HL-60/S4 (cell line): Measurements from ENCODE around the gene PIKFYVE.
"Not testable (repeated sequence)": the region's sequence is repeated elsewhere in the genome, so short reads cannot be mapped to it uniquely, and the experiment has no call there.

Experiments
- in situ Hi-C: fragments of 300-500 bp; cut with MboI; formaldehyde crosslinking; loops from 2 replicates; pipeline ENCODE4 v1.14.3; 2022; ENCODE audit warnings: low sequenced_read_pairs

Gene PIKFYVE, protein sequence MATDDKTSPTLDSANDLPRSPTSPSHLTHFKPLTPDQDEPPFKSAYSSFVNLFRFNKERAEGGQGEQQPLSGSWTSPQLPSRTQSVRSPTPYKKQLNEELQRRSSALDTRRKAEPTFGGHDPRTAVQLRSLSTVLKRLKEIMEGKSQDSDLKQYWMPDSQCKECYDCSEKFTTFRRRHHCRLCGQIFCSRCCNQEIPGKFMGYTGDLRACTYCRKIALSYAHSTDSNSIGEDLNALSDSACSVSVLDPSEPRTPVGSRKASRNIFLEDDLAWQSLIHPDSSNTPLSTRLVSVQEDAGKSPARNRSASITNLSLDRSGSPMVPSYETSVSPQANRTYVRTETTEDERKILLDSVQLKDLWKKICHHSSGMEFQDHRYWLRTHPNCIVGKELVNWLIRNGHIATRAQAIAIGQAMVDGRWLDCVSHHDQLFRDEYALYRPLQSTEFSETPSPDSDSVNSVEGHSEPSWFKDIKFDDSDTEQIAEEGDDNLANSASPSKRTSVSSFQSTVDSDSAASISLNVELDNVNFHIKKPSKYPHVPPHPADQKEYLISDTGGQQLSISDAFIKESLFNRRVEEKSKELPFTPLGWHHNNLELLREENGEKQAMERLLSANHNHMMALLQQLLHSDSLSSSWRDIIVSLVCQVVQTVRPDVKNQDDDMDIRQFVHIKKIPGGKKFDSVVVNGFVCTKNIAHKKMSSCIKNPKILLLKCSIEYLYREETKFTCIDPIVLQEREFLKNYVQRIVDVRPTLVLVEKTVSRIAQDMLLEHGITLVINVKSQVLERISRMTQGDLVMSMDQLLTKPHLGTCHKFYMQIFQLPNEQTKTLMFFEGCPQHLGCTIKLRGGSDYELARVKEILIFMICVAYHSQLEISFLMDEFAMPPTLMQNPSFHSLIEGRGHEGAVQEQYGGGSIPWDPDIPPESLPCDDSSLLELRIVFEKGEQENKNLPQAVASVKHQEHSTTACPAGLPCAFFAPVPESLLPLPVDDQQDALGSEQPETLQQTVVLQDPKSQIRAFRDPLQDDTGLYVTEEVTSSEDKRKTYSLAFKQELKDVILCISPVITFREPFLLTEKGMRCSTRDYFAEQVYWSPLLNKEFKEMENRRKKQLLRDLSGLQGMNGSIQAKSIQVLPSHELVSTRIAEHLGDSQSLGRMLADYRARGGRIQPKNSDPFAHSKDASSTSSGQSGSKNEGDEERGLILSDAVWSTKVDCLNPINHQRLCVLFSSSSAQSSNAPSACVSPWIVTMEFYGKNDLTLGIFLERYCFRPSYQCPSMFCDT (N-terminal part only)

GRCh38 chr2:208265801-208266552, at the start of gene PIKFYVE:
Gene PIKFYVE, plus strand, starts transcription at chr2:208266255. Its CDS starts 5,265 bp downstream, at chr2:208271520.
- in situ Hi-C loops: no loop called here

GRCh38 chr2:208221873-208222272, 44.2 kb upstream of the PIKFYVE start:
- in situ Hi-C loops: not testable (repeated sequence)

DNA sequence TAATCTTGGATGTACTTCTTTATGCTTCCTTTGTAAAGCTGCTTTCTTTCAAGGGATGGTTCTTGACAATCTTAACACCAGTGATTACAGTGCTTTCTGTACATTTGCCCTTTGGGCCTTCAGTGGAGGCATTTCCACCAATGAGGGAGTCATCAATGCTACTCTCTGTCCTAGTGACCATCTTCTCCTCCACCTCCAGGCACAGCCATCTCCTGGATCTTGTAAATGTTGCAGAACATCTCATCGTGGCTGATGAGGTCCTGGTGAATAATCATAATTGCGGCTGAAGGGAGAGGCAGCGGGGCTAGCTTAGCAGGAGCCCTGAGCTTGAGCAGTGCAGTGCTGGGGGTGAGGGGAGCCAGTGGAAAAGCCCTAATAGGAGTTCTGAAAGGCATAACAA, 43.7 kb upstream of the PIKFYVE start:
- in situ Hi-C loops: no loop called here

DNA sequence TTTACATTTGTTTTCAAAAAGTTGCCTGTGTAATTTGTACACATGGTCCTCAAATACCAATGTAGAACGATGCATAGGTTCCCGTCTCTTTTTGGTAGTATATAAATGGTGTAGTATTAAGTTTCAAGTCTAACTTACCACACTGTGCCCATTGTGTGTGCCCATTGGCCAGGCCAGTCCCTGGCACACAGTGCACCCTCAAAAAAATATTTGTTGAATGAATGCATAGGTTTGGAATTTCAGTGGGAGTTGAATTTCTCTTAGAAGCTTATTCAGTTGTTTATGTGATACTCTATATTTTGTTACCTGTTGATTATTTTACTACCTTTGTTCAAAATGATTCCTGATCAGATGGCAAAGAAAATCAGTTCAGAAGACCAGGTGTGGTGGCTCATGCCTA, 41.3 kb upstream of the PIKFYVE start:
- in situ Hi-C loops: no loop called here

DNA sequence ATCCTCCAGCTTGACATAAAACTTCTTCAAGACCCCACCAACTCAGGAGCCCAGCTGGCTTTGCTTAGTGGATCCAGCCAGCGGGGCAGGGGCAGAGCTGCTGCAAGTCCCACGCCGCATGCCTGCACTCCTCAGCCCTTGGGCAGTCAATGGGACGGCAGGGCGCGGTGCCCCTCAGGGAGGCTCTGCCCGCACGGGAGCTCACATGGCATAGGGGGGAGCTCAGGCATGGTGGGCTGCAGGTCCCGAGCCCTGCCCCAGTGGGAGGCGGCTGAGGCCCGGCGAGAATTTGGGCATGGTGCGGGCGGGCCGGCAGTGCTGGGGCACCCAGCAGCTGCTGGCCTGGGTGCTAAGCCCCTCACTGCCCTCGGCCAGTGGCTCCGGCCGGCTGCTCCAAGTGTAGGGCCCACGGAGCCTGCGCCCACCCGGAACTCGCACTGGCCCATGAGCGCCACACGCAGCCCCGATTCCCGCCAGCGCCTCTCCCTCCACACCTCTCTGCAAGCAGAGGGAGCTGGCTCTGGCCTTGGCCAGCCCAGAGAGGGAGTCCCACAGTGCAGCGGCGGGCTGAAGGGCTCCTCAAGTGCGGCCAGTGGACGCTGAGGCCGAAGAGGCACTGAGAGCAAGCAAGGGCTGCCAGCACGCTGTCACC, 38.3 kb upstream of the PIKFYVE start:
- in situ Hi-C loops: no loop called here

- in situ Hi-C loops: no loop called here
Measured at GRCh38 chr2:208228476-208228875, 37.6 kb upstream of the PIKFYVE start.

DNA sequence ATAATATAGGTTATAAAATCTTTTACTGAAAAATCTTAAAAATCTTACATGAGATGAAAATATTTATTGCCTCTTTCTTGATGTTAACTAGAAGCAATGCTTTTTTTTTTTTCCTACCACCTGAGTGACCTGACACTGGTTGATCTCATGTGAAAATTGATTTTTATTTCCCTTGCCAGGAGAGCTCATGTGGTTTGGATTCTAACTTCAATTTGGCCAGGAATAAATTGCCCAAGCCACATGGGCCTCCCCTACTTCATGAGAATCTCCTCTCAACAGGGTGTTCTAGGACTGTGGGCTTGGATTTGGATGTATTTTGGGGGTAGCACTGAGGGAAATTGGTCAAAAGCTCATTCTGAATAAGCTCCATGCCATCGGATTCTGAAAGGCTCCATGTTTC, 31.3 kb upstream of the PIKFYVE start:
- in situ Hi-C loops: no loop called here

DNA sequence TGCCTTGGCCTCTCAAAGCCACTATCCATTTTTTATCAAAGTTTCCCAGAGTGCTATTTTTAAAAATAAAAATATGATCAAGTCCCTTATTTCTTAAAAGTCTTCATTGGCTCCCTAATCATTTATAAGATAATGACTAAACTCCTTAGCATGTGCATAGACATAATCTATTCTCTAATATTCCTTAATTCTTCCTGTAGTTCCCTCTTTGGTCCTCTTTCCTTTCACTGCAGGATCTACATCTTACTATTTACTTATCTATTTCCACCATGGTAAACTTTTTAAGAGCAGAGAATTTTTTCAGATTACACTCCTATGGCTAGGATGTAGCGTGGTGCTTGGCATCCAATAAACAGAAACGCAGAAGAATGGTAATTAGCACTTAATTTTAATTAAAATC, 30.2 kb upstream of the PIKFYVE start:
- in situ Hi-C loops: no loop called here

- in situ Hi-C loops: no loop called here
Measured at GRCh38 chr2:208239770-208240493, 26.1 kb upstream of the PIKFYVE start.

GRCh38 chr2:208240619-208241209, 25.3 kb upstream of the PIKFYVE start:
- in situ Hi-C loops: no loop called here

GRCh38 chr2:208244422-208244821, 21.6 kb upstream of the PIKFYVE start:
- in situ Hi-C loops: no loop called here

DNA sequence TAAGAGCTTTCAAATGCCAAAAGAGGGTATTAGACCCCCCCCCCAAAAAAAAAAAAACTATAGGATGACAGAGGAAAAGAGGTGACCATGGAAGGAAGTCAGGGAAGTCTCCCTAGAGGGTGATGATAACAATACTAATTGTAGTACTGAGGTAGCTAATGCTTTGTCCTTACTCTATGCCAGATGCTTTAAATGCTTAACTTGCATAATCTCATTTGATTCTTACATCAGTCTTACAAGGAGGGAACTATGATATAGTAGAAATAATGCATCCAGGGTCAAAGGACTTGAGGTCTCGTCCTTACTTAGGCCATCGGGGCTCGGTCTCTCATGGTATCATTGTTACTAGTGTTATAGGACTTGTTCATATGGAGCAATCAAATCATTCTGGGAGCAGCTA, 20.3 kb upstream of the PIKFYVE start:
- in situ Hi-C loops: no loop called here

- in situ Hi-C loops: no loop called here
Measured at GRCh38 chr2:208248601-208249000, 17.5 kb upstream of the PIKFYVE start.

- in situ Hi-C loops: no loop called here
Measured at GRCh38 chr2:208249296-208249695, 16.8 kb upstream of the PIKFYVE start.

DNA sequence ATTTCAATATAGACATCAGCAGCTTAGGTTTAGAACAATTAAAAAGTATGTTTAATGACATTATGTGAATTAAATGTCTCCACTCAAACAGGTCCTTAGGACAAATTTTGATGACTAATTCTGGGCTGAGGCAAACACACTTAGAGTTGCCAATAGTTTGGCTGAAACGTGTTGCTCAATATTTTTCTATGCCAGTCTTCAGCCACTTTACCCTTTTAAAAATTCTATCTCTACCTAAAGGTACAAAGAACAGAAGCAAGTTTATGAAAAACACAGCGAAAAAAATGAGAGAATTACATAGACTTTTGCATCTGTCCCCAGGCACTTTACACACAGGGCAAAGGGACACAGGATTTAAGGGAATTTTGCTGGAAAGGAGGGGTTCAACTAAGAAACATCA, 15.7 kb upstream of the PIKFYVE start:
- in situ Hi-C loops: no loop called here

DNA sequence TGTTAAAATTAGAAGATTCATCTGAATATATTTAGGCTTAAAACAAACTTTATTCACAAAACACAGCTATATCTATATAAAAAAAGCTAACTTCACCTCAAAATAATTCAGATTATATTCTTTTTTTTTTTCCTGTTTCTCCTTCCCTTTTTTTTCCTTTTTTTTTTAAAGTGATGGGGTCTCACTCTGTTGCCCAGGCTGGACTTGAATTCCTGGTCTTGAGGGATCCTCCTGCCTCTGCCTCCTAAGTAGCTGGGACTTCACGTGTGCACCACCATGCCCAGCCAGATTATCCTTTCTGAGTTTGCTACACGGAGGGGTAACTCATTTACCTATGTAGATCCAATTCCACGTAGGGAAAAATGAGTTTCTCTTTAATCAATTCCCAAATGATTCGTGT, 15.0 kb upstream of the PIKFYVE start:
- in situ Hi-C loops: no loop called here

GRCh38 chr2:208252716-208253492, 13.2 kb upstream of the PIKFYVE start:
- in situ Hi-C loops: no loop called here

DNA sequence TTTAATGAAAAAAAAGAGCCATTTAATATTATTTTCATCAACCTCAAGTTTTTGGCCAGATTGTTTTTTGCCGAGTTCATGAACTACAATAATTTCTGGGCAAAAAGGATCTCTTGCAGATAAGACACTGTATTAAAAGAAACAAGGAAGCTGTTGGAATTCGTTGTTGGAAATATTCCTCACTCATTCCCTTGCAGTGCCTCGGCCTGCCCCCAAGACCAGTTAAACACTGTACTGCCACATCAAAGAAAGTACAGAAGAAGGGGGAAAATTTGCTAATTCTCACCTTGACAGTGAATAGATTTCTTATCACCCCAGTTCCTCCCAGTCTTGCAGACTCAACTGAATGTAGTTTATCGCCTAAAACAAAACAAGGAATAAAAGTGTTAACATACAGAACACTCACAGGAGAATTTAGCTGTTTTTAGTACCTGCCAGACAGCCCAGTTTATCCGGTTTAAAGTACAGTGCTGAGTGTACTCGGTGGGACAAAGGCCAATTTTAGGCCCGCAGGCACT, 12.4 kb upstream of the PIKFYVE start:
- in situ Hi-C loops: no loop called here
